Osteoblast (primary cell): ENCODE measurements around the gene UBE2L3. TPM values are rescaled to one million over a fixed set of nuclear protein-coding genes. Genes with fewer than 3 reads are reported as not detected.

Source experiments
- DNase-seq: peaks from one replicate; pipeline ENCODE4 v3.0.0; 2011; ENCODE audit warnings: low spot score, mixed read lengths; ENCODE audit not compliant: insufficient read length; ENCODE audit errors: missing footprints
- H2AFZ ChIP-seq: 2 replicates; pipeline ENCODE4 v1.6.0; 2011; ENCODE audit warnings: mild to moderate bottlenecking, low read length
- H3K27ac ChIP-seq: 2 replicates; pipeline ENCODE4 v1.5.1; 2011; ENCODE audit warnings: mild to moderate bottlenecking, low read depth, low read length, moderate library complexity
- H3K27me3 ChIP-seq: 2 replicates; pipeline ENCODE4 v1.6.0; 2012; ENCODE audit warnings: mild to moderate bottlenecking, control low read depth, inconsistent platforms, low read length, moderate library complexity; ENCODE audit not compliant: insufficient read depth
- H3K36me3 ChIP-seq: 2 replicates; pipeline ENCODE4 v1.5.1; 2011; ENCODE audit warnings: mild to moderate bottlenecking, low read length, control low read depth, moderate library complexity; ENCODE audit not compliant: insufficient read depth
- H3K4me1 ChIP-seq: 2 replicates; pipeline ENCODE4 v1.5.1; 2011; ENCODE audit warnings: mild to moderate bottlenecking, low read length, control low read depth, moderate library complexity; ENCODE audit not compliant: insufficient read depth
- H3K4me2 ChIP-seq: 2 replicates; pipeline ENCODE4 v1.6.0; 2011; ENCODE audit warnings: mild to moderate bottlenecking, low read length; ENCODE audit not compliant: insufficient read depth
- H3K4me3 ChIP-seq: fragments of 200-600 bp; sonication (generic); 3 replicates; pipeline ENCODE4 v1.5.1; 2012; ENCODE audit warnings: mild to moderate bottlenecking, low read length, inconsistent platforms; ENCODE audit not compliant: insufficient read depth
- H3K79me2 ChIP-seq: 2 replicates; pipeline ENCODE4 v1.6.0; 2012; ENCODE audit warnings: mild to moderate bottlenecking, low read length, control low read depth, inconsistent platforms; ENCODE audit not compliant: insufficient read depth
- H3K9me3 ChIP-seq: 2 replicates; pipeline ENCODE4 v1.5.1; 2011; ENCODE audit warnings: low read depth, low read length, control low read depth
- H4K20me1 ChIP-seq: 2 replicates; pipeline ENCODE4 v1.6.0; 2012; ENCODE audit warnings: mild to moderate bottlenecking, low read length, control low read depth; ENCODE audit not compliant: insufficient read depth
- total RNA-seq: library from RNA; depleted of rRNA; stranded (reverse); fragments of >200 nt; gene quantifications from 2 replicates; pipeline ENCODE4 v1.2.3, GENCODE V29; 2012
- TF ChIP-seq, protein P1 (sequence below): IDR thresholded peaks from 2 replicates; pipeline ENCODE4 v1.5.1; 2011; ENCODE audit warnings: mild to moderate bottlenecking, low read depth, low read length, moderate library complexity; ENCODE audit errors: extremely low read depth

Gene UBE2L3
- total RNA-seq, 1 donor = 40.2 TPM

DNA sequence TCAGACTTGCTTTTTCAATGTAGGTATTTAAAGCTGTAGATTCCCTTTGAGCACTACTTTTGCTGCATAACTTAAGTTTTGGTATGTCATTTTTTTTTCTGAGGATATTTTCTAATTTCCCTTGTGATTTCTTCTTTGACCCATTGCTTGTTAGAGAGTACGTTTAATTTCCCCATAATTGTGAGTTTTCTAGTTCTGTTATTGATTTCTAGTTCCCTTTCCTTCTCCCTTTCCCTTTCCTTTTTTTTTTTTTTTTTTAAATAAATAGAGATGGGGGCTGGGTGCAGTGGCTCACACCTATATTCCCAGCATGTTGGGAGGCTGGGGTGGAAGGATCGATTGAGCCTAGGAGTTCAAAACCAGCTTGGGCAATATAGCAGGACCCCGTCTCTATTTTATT, 30.8 kb downstream of the UBE2L3 start:
- Histone ChIP-seq H3K4me3 (no peak overlapping the region), H3K27ac (no peak overlapping the region), H3K4me2 (no peak overlapping the region), H3K9me3 (no peaks in the 10 kb centered on the region), H3K36me3 (peaks cover 35% of the 10 kb centered on the region), H3K79me2 (peaks cover 98% of the 10 kb centered on the region), H4K20me1 (peaks cover 64% of the 10 kb centered on the region), H3K4me1 (no peaks in the 10 kb centered on the region), H3K27me3 (no peaks in the 10 kb centered on the region), H2AFZ (no peak overlapping the region)
- TF ChIP-seq, protein P1, sequence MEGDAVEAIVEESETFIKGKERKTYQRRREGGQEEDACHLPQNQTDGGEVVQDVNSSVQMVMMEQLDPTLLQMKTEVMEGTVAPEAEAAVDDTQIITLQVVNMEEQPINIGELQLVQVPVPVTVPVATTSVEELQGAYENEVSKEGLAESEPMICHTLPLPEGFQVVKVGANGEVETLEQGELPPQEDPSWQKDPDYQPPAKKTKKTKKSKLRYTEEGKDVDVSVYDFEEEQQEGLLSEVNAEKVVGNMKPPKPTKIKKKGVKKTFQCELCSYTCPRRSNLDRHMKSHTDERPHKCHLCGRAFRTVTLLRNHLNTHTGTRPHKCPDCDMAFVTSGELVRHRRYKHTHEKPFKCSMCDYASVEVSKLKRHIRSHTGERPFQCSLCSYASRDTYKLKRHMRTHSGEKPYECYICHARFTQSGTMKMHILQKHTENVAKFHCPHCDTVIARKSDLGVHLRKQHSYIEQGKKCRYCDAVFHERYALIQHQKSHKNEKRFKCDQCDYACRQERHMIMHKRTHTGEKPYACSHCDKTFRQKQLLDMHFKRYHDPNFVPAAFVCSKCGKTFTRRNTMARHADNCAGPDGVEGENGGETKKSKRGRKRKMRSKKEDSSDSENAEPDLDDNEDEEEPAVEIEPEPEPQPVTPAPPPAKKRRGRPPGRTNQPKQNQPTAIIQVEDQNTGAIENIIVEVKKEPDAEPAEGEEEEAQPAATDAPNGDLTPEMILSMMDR = no peak
- DNase-seq = no peak

DNA sequence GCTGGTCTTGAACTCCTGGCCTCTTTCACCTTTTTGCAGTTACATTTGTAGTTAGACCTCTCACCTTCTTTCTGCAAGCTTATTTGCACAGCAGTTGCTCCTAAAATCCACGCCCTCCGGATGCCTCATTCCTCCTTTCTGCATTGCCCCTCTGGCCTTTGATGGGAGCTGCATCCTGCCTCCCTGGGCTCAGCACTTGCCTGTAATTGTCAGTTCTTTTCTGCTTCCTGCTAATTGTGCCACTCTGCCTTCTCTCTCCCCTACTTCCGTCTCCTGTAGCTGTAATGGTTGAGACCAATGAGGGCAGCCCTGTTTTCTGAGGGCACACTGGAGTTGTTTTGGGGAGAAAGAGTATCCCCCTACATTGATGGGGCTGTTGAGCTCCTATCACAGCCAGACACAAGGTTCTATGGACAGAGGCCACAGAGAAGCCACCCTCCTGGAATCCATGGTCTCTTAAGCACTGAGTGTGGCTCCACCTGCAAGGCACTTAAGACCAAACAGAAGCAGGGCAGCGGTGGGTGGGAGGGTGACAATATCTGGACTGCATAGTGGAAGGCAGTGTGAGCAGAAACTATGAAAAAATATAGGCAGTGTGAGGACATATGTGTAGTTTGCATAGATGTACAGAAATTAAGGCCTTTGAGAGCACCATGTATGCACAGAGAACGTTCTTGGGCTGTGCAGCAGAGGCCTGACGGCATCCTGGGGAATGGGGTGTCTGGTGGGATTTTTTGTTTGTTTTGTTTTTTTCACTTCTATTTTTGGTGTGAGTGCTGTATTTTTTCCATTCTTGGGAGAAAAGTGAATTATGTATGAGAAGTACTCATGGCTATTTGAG, 31.8 kb downstream of the UBE2L3 start:
- H3K4me2 ChIP-seq = no peak overlapping the region
- TF ChIP-seq, protein P1 = no peak
- peaks cover 26% of the 10 kb centered on the region for H3K36me3 ChIP-seq
- no peaks in the 10 kb centered on the region for H3K9me3 ChIP-seq
- H2AFZ ChIP-seq = no peak overlapping the region
- H4K20me1 ChIP-seq = peaks cover 58% of the 10 kb centered on the region
- peaks cover 97% of the 10 kb centered on the region for H3K79me2 ChIP-seq
- no peaks in the 10 kb centered on the region for H3K27me3 ChIP-seq
- no peak for DNase-seq
- H3K27ac ChIP-seq = no peak overlapping the region
- no peaks in the 10 kb centered on the region for H3K4me1 ChIP-seq
- no peak overlapping the region for H3K4me3 ChIP-seq

DNA sequence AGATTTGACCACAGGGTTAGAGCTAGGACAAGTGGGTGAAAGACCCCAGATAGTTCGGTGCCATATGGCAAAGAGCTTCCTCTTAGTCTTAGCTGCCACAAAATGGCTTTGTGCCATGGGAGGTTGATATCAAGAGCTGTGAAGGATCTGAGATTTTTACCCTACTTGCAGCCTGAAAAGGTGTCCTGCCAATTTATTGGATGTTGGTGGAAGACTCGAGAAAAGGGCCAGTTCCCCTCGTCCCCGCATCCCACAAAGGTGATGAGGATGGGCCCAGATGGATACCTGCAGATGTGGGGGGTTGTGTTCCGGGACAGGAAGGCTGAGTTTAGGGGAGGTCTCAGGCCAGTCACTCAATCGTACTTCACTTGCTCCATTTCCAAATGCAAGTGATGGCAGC, 35.1 kb downstream of the UBE2L3 start:
- H3K4me2 ChIP-seq = no peak overlapping the region
- H3K27ac ChIP-seq = no peak overlapping the region
- H3K36me3 ChIP-seq = peaks cover 4% of the 10 kb centered on the region
- peaks cover 95% of the 10 kb centered on the region for H3K79me2 ChIP-seq
- no peaks in the 10 kb centered on the region for H3K4me1 ChIP-seq
- no peaks in the 10 kb centered on the region for H3K9me3 ChIP-seq
- no peak overlapping the region for H2AFZ ChIP-seq
- no peaks in the 10 kb centered on the region for H3K27me3 ChIP-seq
- H4K20me1 ChIP-seq = peaks cover 67% of the 10 kb centered on the region
- no peak for DNase-seq
- TF ChIP-seq, protein P1 = no peak
- no peak overlapping the region for H3K4me3 ChIP-seq

DNA sequence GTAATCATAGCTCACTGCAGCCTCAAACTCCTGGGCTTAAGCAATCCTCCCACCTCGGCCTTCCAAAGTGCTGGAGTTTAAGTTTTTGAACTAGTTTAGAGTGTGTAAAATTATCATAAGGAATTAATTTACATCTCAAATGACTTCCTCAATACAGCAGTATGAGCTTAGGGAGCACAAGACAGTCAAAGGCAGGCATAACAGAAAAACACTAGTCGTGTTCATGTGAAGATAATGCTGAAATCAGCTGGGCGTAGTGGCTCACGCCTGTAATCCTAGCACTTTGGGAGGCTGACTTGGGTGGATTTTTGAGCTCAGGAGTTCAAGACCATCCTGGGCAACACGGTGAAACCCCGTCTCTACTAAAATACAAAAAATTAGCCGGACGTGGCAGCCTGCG, 36.5 kb downstream of the UBE2L3 start:
- H3K27me3 ChIP-seq = no peaks in the 10 kb centered on the region
- TF ChIP-seq, protein P1 = no peak
- no peak for DNase-seq
- H3K9me3 ChIP-seq = no peaks in the 10 kb centered on the region
- no peak overlapping the region for H3K4me2 ChIP-seq
- peaks cover 67% of the 10 kb centered on the region for H4K20me1 ChIP-seq
- H2AFZ ChIP-seq = no peak overlapping the region
- no peak overlapping the region for H3K27ac ChIP-seq
- no peaks in the 10 kb centered on the region for H3K4me1 ChIP-seq
- peaks cover 4% of the 10 kb centered on the region for H3K36me3 ChIP-seq
- H3K4me3 ChIP-seq = no peak overlapping the region
- H3K79me2 ChIP-seq = peaks cover 95% of the 10 kb centered on the region
